Stimulated activated CD8-positive, alpha-beta memory T cell treated with anti-CD3 and anti-CD28 coated beads, Interleukin-15, amount 100 ng/mL, for 24 hours (primary cell): ENCODE results near the gene ADAMTS16.

Source experiments
- DNase-seq: peaks from one replicate; pipeline ENCODE4 v3.0.0-alpha.2; 2020; ENCODE audit warnings: low read depth

Gene ADAMTS16

GRCh38 chr5:5315068-5315980 is 175.2 kb downstream of the ADAMTS16 start:
- no peak for DNase-seq

- no peak for DNase-seq
These were observed 176.2 kb downstream of the ADAMTS16 start for GRCh38 chr5:5316334-5316733.

GRCh38 chr5:5317976-5318375 is 177.8 kb downstream of the ADAMTS16 start:
- no peak for DNase-seq

- no peak for DNase-seq
These were observed 178.5 kb downstream of the ADAMTS16 start for GRCh38 chr5:5318426-5319190.

GRCh38 chr5:5320062-5320805 is 180.1 kb downstream of the ADAMTS16 start:
- no peak for DNase-seq

GRCh38 chr5:5321137-5321536 is 181.0 kb downstream of the ADAMTS16 start:
- DNase-seq, result no peak

- no peak for DNase-seq
These were observed 183.4 kb downstream of the ADAMTS16 start for GRCh38 chr5:5323551-5323950.

- DNase-seq, result no peak
These were observed 186.1 kb downstream of the ADAMTS16 start for GRCh38 chr5:5326115-5326758.

- no peak for DNase-seq
These were observed 187.0 kb downstream of the ADAMTS16 start for GRCh38 chr5:5327126-5327525.

GRCh38 chr5:5330728-5331452 is 190.8 kb downstream of the ADAMTS16 start:
- DNase-seq, result no peak

GRCh38 chr5:5331848-5332247 is 191.7 kb downstream of the ADAMTS16 start:
- DNase-seq, result no peak

- no peak for DNase-seq
These were observed 192.2 kb downstream of the ADAMTS16 start for GRCh38 chr5:5332287-5332686.

- DNase-seq, result no peak
These were observed 195.0 kb downstream of the ADAMTS16 start for GRCh38 chr5:5335107-5335506.

- DNase-seq, result no peak
These were observed 195.7 kb downstream of the ADAMTS16 start for GRCh38 chr5:5335700-5336264.

GRCh38 chr5:5339257-5339656 is 199.1 kb downstream of the ADAMTS16 start:
- DNase-seq, result no peak

GRCh38 chr5:5340206-5340729 is 200.1 kb downstream of the ADAMTS16 start:
- no peak for DNase-seq

GRCh38 chr5:5341531-5342292 is 201.6 kb downstream of the ADAMTS16 start:
- no peak for DNase-seq

GRCh38 chr5:5342784-5343183 is 202.7 kb downstream of the ADAMTS16 start:
- DNase-seq, result no peak

- no peak for DNase-seq
These were observed 203.4 kb downstream of the ADAMTS16 start for GRCh38 chr5:5343568-5343967.

- DNase-seq, result no peak
These were observed 204.0 kb downstream of the ADAMTS16 start for GRCh38 chr5:5344051-5344571.
